ENCODE data around the gene LRCH1. TPM values are rescaled to one million over a fixed set of nuclear protein-coding genes. Genes with fewer than 3 reads are reported as not detected.

The LRCH1 gene
- total RNA-seq, 1 experiment from 2014 or later, result 27.0 TPM

DNA sequence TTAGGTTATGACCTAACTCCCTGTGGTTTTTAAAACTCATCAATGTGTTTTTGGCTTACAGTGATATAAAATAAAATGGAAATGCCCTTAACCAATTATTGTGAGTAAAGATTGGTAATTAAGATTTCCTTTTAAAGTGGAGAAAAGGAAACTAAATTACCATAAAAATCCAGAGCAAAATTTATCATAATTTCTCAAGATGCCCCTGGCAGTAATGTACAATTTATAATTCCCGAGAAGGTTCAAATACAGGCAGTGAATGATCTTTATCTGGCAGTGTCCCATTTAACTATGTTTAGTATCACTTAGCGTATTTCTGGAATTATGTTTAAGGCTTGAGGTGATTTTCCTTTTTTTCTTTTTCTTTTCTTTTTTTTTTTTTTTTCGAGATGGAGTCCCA lies 182.5 kb downstream of the LRCH1 start:
- ChIA-PET POLR2A (no interaction called here), CTCF (no interaction called here)
- no TSS peak for BruUV-seq (replicated peaks)
- TF ChIP-seq, protein P1, sequence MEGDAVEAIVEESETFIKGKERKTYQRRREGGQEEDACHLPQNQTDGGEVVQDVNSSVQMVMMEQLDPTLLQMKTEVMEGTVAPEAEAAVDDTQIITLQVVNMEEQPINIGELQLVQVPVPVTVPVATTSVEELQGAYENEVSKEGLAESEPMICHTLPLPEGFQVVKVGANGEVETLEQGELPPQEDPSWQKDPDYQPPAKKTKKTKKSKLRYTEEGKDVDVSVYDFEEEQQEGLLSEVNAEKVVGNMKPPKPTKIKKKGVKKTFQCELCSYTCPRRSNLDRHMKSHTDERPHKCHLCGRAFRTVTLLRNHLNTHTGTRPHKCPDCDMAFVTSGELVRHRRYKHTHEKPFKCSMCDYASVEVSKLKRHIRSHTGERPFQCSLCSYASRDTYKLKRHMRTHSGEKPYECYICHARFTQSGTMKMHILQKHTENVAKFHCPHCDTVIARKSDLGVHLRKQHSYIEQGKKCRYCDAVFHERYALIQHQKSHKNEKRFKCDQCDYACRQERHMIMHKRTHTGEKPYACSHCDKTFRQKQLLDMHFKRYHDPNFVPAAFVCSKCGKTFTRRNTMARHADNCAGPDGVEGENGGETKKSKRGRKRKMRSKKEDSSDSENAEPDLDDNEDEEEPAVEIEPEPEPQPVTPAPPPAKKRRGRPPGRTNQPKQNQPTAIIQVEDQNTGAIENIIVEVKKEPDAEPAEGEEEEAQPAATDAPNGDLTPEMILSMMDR (IDR thresholded peaks at IDR 0.05; ENCODE audit: insufficient read depth in 1 of 2, low read depth in 1 of 2, low read length in 1 of 2, severe bottlenecking in 1 of 2, unreplicated experiment in 1 of 2), result no peak
- Mint-ChIP-seq H3K9me3 (ENCODE audit: unreplicated experiment) (no peaks in the 10 kb centered on the region), H3K4me1 (ENCODE audit: low read depth, unreplicated experiment) (peaks cover 6% of the 10 kb centered on the region), H3K4me3 (ENCODE audit: unreplicated experiment) (no peak overlapping the region), H3K27ac (ENCODE audit: unreplicated experiment) (no peak overlapping the region), H3K27me3 (ENCODE audit: insufficient read depth, unreplicated experiment) (no peaks in the 10 kb centered on the region), H3K36me3 (ENCODE audit: insufficient read depth, unreplicated experiment) (peaks cover 32% of the 10 kb centered on the region)
- H3K36me3 ChIP-seq (ENCODE audit: control insufficient read depth, insufficient read depth, low read length), result peaks cover 3% of the 10 kb centered on the region; the same call in 1 of the 2 replicates
- H3K27me3 ChIP-seq (replicated peaks; ENCODE audit: control insufficient read depth, insufficient read depth, low read length), result no peaks in the 10 kb centered on the region
- no peak overlapping the region for H3K4me3 ChIP-seq (ENCODE audit: low read depth, low read length)
- no peak for DNase-seq
- intact Hi-C loops (cut with micrococcal nuclease; ENCODE audit: unreplicated experiment), result no loop called here
- H3K4me1 ChIP-seq, result peaks cover 12% of the 10 kb centered on the region
- H3K9me3 ChIP-seq, result no peaks in the 10 kb centered on the region

DNA sequence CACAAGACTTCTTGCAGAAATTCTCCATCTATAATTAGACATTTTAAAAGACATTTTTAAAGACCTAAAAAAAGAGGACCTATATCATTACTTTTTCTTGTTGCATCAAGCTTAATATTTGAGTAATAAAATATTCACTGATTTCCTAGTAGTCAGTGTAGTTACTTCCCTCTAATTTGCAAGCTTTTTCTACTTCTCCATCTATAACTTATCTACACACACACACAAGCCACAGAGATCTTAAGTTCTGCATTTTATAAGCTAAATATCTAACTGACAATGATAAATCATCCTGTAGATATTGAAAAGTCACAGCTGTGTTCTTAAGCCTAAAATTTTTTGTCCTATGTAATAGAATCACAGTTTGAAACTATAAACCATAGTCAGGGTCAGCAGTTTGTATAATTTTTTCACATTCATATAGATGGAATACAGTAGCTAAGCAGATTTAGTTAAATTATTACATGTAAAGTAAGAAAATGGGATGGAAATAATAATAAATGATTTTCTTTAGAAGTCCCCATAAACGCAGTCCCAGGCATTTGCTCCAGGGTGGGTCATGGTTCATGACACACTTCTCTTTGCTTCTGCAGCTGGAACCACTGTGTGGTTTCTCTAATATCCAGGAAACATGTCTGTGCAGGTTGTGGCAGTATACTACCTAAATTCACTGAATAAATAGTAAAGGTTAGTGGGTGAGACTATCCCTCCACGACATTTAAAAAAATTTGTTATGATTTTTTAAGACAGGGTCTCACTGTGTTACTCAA lies 183.8 kb downstream of the LRCH1 start:
- Mint-ChIP-seq H3K9me3 (ENCODE audit: unreplicated experiment) (no peaks in the 10 kb centered on the region), H3K4me1 (ENCODE audit: low read depth, unreplicated experiment) (peaks cover 3% of the 10 kb centered on the region), H3K27me3 (ENCODE audit: insufficient read depth, unreplicated experiment) (no peaks in the 10 kb centered on the region), H3K36me3 (ENCODE audit: insufficient read depth, unreplicated experiment) (peaks cover 33% of the 10 kb centered on the region), H3K4me3 (ENCODE audit: unreplicated experiment) (no peak overlapping the region), H3K27ac (ENCODE audit: unreplicated experiment) (no peak overlapping the region)
- no peak overlapping the region for H3K4me3 ChIP-seq (ENCODE audit: low read depth, low read length)
- no peak for DNase-seq
- intact Hi-C loops (cut with micrococcal nuclease; ENCODE audit: unreplicated experiment), result no loop called here
- POLR2A ChIA-PET, result no interaction called here
- CTCF ChIA-PET, result no interaction called here
- no peaks in the 10 kb centered on the region for H3K27me3 ChIP-seq (replicated peaks; ENCODE audit: control insufficient read depth, insufficient read depth, low read length)
- H3K9me3 ChIP-seq, result no peaks in the 10 kb centered on the region
- TF ChIP-seq, protein P1 (IDR thresholded peaks at IDR 0.05; ENCODE audit: insufficient read depth in 1 of 2, low read depth in 1 of 2, low read length in 1 of 2, severe bottlenecking in 1 of 2, unreplicated experiment in 1 of 2), result no peak
- peaks cover 3% of the 10 kb centered on the region; the same call in 1 of the 2 replicates for H3K36me3 ChIP-seq (ENCODE audit: control insufficient read depth, insufficient read depth, low read length)
- H3K4me1 ChIP-seq, result peaks cover 5% of the 10 kb centered on the region
- no TSS peak for BruUV-seq (replicated peaks)

DNA sequence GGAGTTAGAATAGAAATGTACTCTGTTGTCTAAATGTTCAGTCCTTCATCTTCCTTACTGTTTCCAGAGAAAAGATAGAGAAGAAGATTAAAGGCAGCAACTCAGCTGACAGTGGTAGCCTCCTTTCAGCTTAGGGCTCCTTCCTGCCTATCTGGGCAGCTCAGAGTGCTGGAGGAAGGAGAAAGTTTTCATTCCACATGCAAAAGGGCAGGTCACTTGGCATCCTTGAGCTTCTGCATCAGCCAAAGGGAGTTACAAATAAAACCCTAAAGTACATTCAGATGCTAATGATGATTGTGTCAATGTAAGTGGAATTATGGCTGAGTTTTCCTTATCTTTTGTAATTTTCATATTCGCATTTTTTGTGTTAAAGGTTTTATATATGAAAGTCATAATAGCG lies 185.1 kb downstream of the LRCH1 start:
- DNase-seq, result no peak
- ChIA-PET POLR2A (no interaction called here), CTCF (no interaction called here)
- Mint-ChIP-seq H3K9me3 (ENCODE audit: unreplicated experiment) (no peaks in the 10 kb centered on the region), H3K4me3 (ENCODE audit: unreplicated experiment) (no peak overlapping the region), H3K27me3 (ENCODE audit: insufficient read depth, unreplicated experiment) (no peaks in the 10 kb centered on the region), H3K36me3 (ENCODE audit: insufficient read depth, unreplicated experiment) (peaks cover 30% of the 10 kb centered on the region), H3K4me1 (ENCODE audit: low read depth, unreplicated experiment) (no peaks in the 10 kb centered on the region), H3K27ac (ENCODE audit: unreplicated experiment) (no peak overlapping the region)
- Histone ChIP-seq H3K36me3 (ENCODE audit: control insufficient read depth, insufficient read depth, low read length) (peaks cover 3% of the 10 kb centered on the region; the same call in 1 of the 2 replicates), H3K27me3 (replicated peaks; ENCODE audit: control insufficient read depth, insufficient read depth, low read length) (no peaks in the 10 kb centered on the region), H3K4me1 (no peaks in the 10 kb centered on the region), H3K9me3 (no peaks in the 10 kb centered on the region), H3K4me3 (ENCODE audit: low read depth, low read length) (no peak overlapping the region)
- no TSS peak for BruUV-seq (replicated peaks)
- intact Hi-C loops (cut with micrococcal nuclease; ENCODE audit: unreplicated experiment), result no loop called here
- TF ChIP-seq, protein P1 (IDR thresholded peaks at IDR 0.05; ENCODE audit: insufficient read depth in 1 of 2, low read depth in 1 of 2, low read length in 1 of 2, severe bottlenecking in 1 of 2, unreplicated experiment in 1 of 2), result no peak

All from Caco-2 (cell line).